ENCODE results near the gene SNED1. TPM values are rescaled to one million over a fixed set of nuclear protein-coding genes. Genes with fewer than 3 reads are reported as not detected.

Gene SNED1
- total RNA-seq, 1 donor from 2014 or later = 6.1 TPM

DNA sequence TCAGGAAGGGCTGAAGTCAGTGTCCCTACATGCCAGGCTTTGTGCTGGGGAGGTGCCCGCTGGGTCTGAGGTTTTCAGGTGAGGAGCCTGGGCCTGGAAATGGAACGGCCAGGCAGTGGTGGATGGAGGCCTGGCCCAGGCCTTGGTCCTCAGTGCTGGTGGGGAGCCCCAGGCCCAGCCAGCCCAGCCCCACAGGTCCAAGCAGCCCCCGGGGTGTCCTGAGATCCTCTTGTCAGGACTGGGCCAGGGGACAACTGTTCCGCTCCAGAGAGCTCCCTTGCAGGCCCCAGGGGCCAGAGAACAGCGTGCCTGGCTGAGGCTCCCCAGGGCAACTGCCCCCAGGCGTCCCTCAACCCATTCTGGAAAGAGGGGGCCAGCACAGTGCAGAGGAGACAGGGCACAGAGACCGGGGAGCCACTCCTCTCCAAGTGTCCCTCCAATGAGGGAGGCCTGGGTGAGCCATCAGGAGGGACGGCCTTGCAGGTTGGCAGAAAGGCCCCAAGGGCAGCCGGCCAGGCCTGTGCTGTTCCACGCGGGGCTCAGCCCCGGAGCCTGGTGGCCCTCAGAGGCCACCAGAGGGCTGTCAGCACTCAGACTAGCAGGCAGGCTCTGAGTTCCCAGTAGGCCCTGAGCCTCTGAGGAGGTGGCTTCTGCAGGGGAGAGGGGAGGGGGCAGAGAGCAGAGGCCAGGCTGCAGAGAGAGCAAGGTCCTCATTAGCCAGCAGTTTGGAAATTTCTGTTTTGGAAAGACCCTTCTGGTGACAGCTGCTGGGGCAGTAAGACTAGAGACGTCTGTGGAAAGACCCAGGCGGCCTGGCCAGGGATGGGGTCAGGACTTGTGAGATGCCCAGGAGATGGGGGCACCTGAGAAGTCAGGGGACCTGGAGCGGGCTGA lies 29.4 kb upstream of the SNED1 start:
- H3K27ac ChIP-seq (replicated peaks) = peak overlapping the region; percentile 33
- peaks cover 5% of the 10 kb centered on the region for H3K9me3 ChIP-seq (replicated peaks)
- TF ChIP-seq, protein P1, sequence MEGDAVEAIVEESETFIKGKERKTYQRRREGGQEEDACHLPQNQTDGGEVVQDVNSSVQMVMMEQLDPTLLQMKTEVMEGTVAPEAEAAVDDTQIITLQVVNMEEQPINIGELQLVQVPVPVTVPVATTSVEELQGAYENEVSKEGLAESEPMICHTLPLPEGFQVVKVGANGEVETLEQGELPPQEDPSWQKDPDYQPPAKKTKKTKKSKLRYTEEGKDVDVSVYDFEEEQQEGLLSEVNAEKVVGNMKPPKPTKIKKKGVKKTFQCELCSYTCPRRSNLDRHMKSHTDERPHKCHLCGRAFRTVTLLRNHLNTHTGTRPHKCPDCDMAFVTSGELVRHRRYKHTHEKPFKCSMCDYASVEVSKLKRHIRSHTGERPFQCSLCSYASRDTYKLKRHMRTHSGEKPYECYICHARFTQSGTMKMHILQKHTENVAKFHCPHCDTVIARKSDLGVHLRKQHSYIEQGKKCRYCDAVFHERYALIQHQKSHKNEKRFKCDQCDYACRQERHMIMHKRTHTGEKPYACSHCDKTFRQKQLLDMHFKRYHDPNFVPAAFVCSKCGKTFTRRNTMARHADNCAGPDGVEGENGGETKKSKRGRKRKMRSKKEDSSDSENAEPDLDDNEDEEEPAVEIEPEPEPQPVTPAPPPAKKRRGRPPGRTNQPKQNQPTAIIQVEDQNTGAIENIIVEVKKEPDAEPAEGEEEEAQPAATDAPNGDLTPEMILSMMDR (IDR thresholded peaks at IDR 0.05; ENCODE audit: borderline replicate concordance) = peak; percentile 23
- intact Hi-C loops (cut with micrococcal nuclease) = no loop called here
- H3K27me3 ChIP-seq (ENCODE audit: low read depth) = peaks cover 19% of the 10 kb centered on the region
- no peaks in the 10 kb centered on the region for H3K36me3 ChIP-seq
- no peak overlapping the region for H3K4me3 ChIP-seq
- peaks cover 19% of the 10 kb centered on the region for H3K4me1 ChIP-seq
- DNase-seq = peak; percentile 54

GRCh38 chr2:240970104-240970503 lies 28.3 kb upstream of the SNED1 start:
- peaks cover 6% of the 10 kb centered on the region for H3K9me3 ChIP-seq (replicated peaks)
- H3K36me3 ChIP-seq = no peaks in the 10 kb centered on the region
- no peak overlapping the region for H3K27ac ChIP-seq (replicated peaks)
- peaks cover 13% of the 10 kb centered on the region for H3K4me1 ChIP-seq
- TF ChIP-seq, protein P1 (IDR thresholded peaks at IDR 0.05; ENCODE audit: borderline replicate concordance) = no peak
- peaks cover 31% of the 10 kb centered on the region for H3K27me3 ChIP-seq (ENCODE audit: low read depth)
- no peak for DNase-seq
- H3K4me3 ChIP-seq = no peak overlapping the region
- intact Hi-C loops (cut with micrococcal nuclease) = no loop called here

DNA sequence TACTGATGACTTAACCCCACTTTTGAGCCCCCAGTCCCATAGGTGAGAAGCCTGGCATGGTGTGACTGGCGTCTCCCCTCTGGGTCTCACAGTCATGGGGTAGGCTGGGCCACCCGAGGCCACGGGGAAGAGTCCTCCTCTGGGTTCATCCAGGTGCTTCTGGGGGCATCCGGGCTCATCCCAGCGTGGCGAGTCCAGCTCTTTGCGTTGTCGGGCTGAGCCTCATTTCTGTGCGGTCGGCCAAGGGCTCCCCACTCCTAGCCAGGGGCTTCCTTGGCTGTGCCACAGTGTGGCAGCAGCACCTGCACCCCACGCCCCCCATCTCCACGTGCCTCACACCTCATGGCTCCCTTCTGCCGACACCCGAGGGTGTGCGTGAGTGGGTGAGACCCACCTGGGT lies 27.6 kb upstream of the SNED1 start:
- TF ChIP-seq, protein P1 (IDR thresholded peaks at IDR 0.05; ENCODE audit: borderline replicate concordance) = no peak
- no peak overlapping the region for H3K27ac ChIP-seq (replicated peaks)
- DNase-seq = peak; percentile 3

GRCh38 chr2:240972201-240972600 lies 26.2 kb upstream of the SNED1 start:
- peaks cover 6% of the 10 kb centered on the region for H3K9me3 ChIP-seq (replicated peaks)
- intact Hi-C loops (cut with micrococcal nuclease) = no loop called here
- no peaks in the 10 kb centered on the region for H3K36me3 ChIP-seq
- H3K4me1 ChIP-seq = peaks cover 4% of the 10 kb centered on the region
- no peak overlapping the region for H3K27ac ChIP-seq (replicated peaks)
- no peak overlapping the region for H3K4me3 ChIP-seq
- DNase-seq = peak; percentile 7
- TF ChIP-seq, protein P1 (IDR thresholded peaks at IDR 0.05; ENCODE audit: borderline replicate concordance) = no peak
- peaks cover 40% of the 10 kb centered on the region for H3K27me3 ChIP-seq (ENCODE audit: low read depth)

More for the DNA sequence above, 27.6 kb upstream of the SNED1 start:
- H3K4me3 ChIP-seq = no peak overlapping the region
- peaks cover 6% of the 10 kb centered on the region for H3K9me3 ChIP-seq (replicated peaks)
- H3K4me1 ChIP-seq = peaks cover 8% of the 10 kb centered on the region
- H3K27me3 ChIP-seq (ENCODE audit: low read depth) = peaks cover 38% of the 10 kb centered on the region
- intact Hi-C loops (cut with micrococcal nuclease) = no loop called here
- H3K36me3 ChIP-seq = no peaks in the 10 kb centered on the region

DNA sequence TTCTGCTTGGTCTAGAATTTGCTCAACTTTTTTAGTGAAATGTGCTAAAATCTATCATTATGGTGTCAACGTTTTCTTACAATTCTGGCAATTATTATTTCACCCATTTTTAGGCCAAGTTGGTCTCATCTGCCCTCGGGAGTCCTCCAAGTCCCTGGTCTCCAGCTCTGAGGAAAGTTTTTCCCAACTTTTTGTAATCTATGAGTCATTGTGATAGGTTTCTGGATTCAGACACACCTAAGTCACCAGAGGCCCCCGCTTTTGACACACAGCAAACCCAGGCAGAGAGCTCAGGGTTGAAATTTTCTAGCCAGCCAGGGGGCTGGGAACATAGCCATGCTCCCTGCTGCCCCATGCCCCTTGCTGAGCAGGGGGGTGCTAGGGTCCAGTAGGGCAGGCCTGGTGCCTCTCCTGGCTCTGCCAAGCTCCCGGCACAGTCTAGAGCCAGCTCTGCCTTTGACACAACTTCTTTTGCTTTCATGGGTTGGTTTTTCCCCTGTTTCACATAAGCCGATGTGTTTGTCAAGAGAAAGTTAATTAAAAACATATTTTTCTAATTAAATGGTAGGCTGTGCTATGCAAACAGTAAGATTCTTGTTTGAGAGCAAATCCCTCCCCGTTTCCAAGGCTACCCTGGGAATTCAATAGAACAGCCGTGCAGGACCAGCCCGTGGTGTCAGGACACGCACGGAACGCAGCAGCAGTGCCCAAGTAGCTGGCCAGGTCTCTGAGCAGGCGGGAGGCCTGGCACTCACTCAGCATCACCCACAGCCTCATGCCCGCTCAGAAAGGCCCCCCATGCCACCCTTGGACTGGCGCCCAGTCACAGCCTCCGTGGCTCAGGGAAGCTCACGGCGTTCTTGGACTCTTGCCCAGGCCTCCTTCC lies 25.5 kb upstream of the SNED1 start:
- H3K27me3 ChIP-seq (ENCODE audit: low read depth) = peaks cover 40% of the 10 kb centered on the region
- H3K4me3 ChIP-seq = no peak overlapping the region
- DNase-seq = peak; percentile 10
- H3K4me1 ChIP-seq = peaks cover 4% of the 10 kb centered on the region
- H3K9me3 ChIP-seq (replicated peaks) = peaks cover 6% of the 10 kb centered on the region
- no peak overlapping the region for H3K27ac ChIP-seq (replicated peaks)
- H3K36me3 ChIP-seq = no peaks in the 10 kb centered on the region
- intact Hi-C loops (cut with micrococcal nuclease) = no loop called here
- TF ChIP-seq, protein P1 (IDR thresholded peaks at IDR 0.05; ENCODE audit: borderline replicate concordance) = no peak

Data from left ventricle myocardium inferior (tissue), 1 donor.